ENCODE measurements around the gene LHX3.

GRCh38 chr9:136149853-136150252, 55.1 kb downstream of the LHX3 start:
- TF ChIP-seq, protein P1, sequence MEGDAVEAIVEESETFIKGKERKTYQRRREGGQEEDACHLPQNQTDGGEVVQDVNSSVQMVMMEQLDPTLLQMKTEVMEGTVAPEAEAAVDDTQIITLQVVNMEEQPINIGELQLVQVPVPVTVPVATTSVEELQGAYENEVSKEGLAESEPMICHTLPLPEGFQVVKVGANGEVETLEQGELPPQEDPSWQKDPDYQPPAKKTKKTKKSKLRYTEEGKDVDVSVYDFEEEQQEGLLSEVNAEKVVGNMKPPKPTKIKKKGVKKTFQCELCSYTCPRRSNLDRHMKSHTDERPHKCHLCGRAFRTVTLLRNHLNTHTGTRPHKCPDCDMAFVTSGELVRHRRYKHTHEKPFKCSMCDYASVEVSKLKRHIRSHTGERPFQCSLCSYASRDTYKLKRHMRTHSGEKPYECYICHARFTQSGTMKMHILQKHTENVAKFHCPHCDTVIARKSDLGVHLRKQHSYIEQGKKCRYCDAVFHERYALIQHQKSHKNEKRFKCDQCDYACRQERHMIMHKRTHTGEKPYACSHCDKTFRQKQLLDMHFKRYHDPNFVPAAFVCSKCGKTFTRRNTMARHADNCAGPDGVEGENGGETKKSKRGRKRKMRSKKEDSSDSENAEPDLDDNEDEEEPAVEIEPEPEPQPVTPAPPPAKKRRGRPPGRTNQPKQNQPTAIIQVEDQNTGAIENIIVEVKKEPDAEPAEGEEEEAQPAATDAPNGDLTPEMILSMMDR (conservative IDR thresholded peaks at IDR 0.05; ENCODE audit: low read length): no peak
- TF ChIP-seq EZH2phosphoT487 (IDR thresholded peaks at IDR 0.05; ENCODE audit: borderline replicate concordance): no peak
